ENCODE measurements around the gene VAPA.

The VAPA gene

DNA sequence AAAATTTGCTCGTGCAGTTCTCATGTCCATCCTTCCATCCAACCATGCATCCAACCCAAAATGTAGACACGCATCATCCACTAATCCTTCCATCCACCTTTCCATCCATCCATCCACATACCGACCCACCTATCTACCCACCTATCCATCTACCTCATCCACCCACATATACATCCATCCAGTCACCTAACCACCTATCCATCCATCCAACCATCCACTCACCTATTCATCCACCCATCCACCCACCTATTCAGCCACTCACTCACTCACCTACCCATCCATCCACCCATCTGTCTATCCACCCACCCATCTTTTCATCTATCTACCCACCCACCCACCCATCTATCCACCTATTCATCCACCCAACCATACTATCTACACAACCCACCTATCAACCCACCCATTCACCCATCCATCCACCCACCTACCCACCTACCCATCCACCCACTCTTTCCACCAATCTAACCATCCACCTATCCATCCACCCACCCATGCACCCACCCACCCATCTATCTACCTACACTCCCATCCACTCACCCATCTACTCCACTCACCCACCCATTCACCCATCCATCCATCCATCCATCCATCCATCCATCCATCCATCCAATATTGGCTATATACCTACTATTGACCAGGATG lies 94.3 kb downstream of the VAPA start:
- DNase-seq: no peak

Measured in NCI-H524 (cell line).